Measurements from ENCODE around the gene FCN2.

DNA sequence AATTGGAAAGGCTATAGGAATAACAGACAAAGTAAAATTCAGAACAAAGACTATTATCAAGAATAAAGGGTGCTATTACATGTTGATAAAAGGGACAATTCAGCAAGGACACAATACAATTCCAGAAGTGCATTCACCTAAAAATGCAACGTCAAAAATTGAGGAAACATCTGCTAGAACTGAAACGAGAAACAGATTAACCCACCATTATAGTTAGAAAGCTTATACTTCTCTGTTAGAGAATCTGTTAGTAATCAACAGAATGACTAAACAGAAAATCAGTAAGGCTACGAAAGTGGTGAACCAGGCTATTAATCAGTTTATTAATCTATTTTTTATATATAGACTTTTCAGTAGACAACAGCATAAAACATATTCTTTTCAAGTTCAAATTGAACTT, 22.3 kb downstream of the FCN2 start:
- TF ChIP-seq POLR2A (IDR thresholded peaks at IDR 0.05): no peak
- TF ChIP-seq, protein P1, sequence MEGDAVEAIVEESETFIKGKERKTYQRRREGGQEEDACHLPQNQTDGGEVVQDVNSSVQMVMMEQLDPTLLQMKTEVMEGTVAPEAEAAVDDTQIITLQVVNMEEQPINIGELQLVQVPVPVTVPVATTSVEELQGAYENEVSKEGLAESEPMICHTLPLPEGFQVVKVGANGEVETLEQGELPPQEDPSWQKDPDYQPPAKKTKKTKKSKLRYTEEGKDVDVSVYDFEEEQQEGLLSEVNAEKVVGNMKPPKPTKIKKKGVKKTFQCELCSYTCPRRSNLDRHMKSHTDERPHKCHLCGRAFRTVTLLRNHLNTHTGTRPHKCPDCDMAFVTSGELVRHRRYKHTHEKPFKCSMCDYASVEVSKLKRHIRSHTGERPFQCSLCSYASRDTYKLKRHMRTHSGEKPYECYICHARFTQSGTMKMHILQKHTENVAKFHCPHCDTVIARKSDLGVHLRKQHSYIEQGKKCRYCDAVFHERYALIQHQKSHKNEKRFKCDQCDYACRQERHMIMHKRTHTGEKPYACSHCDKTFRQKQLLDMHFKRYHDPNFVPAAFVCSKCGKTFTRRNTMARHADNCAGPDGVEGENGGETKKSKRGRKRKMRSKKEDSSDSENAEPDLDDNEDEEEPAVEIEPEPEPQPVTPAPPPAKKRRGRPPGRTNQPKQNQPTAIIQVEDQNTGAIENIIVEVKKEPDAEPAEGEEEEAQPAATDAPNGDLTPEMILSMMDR (IDR thresholded peaks at IDR 0.05): no peak

All from Peyer's patch (tissue), 4 donors.